B cell (primary cell): Measurements from ENCODE around the gene TBC1D22A. TPM values are rescaled to one million over a fixed set of nuclear protein-coding genes. Genes with fewer than 3 reads are reported as not detected.

Experiments used
- ATAC-seq: fragments of 200-7000 bp; cut with Tn5 transposase; one replicate; pipeline ENCODE4 v1.10.0; 2021; ENCODE audit warnings: low read depth, mild to moderate bottlenecking, moderate number of reproducible peaks, moderate library complexity
- CTCF ChIA-PET: fragments of 350-600 bp; sonication (Branson Sonifier 250); formaldehyde crosslinking; loops from one replicate; lab custom pipeline; 2021; ENCODE audit warnings: antibody characterized with exemption, inconsistent platforms; lab: Charles Lee
- POLR2A ChIA-PET: fragments of 350-600 bp; sonication (Branson Sonifier 250); formaldehyde crosslinking; loops from one replicate; lab custom pipeline; 2021; ENCODE audit warnings: antibody characterized with exemption; lab: Charles Lee
- DNase-seq: peaks from one replicate; pipeline ENCODE4 v3.0.0; 2013
- H2AFZ ChIP-seq: 2 replicates; pipeline ENCODE4 v1.6.1; 2012; ENCODE audit warnings: mild to moderate bottlenecking, low read depth, low read length; ENCODE audit not compliant: insufficient read depth, poor library complexity, severe bottlenecking
- H3K27ac ChIP-seq, 2 donors: 1 replicate in 1 of 2; 2 replicates in 1 of 2; pipeline ENCODE4 v1.5.1; 2012 to 2013; ENCODE audit warnings: low read length in 2 of 2, mild to moderate bottlenecking in 2 of 2, moderate library complexity in 1 of 2
- H3K27me3 ChIP-seq, 4 experiments: fragments of 200-600 bp in 1 of 4; sonication (generic) in 1 of 4; replicated peaks in 1 of 4; 1 replicate in 2 of 4; 2 replicates in 2 of 4; pipeline versions ENCODE4 v1.6.1 to v1.7.0; 2013 to 2016; ENCODE audit warnings: low read length in 3 of 4, mild to moderate bottlenecking in 2 of 4, mixed read lengths in 1 of 4, moderate library complexity in 1 of 4; ENCODE audit not compliant: insufficient read depth in 4 of 4, control insufficient read depth in 3 of 4; ENCODE audit errors: control extremely low read depth in 1 of 4
- H3K36me3 ChIP-seq, 2 experiments: replicated peaks in 1 of 2; 1 replicate in 1 of 2; 2 replicates in 1 of 2; pipeline versions ENCODE4 v1.6.1 to v1.7.1; 2013; ENCODE audit warnings: low read length in 1 of 2; ENCODE audit not compliant: insufficient read depth in 2 of 2, control insufficient read depth in 1 of 2; ENCODE audit errors: control extremely low read depth in 1 of 2, extremely low read depth in 1 of 2
- H3K4me1 ChIP-seq, 2 donors: fragments of 200-600 bp in 1 of 2; sonication (generic) in 1 of 2; 1 replicate in 1 of 2; 2 replicates in 1 of 2; pipeline versions ENCODE4 v1.5.1 to v1.6.1; 2013 to 2017; ENCODE audit warnings: low read length in 2 of 2; ENCODE audit not compliant: control insufficient read depth in 2 of 2, insufficient read depth in 2 of 2
- H3K4me2 ChIP-seq: replicated peaks from 2 replicates; pipeline ENCODE3; 2012; ENCODE audit warnings: mild to moderate bottlenecking, low read depth, low read length; ENCODE audit not compliant: poor library complexity, severe bottlenecking
- H3K4me3 ChIP-seq, 5 experiments: fragments of 200-600 bp in 1 of 5; sonication (generic) in 1 of 5; 1 replicate in 3 of 5; 2 replicates in 2 of 5; pipeline versions ENCODE4 v1.5.1 to v1.7.0; 2011 to 2016; ENCODE audit warnings: low read length in 4 of 5, mild to moderate bottlenecking in 4 of 5, low read depth in 2 of 5, control low read depth in 1 of 5, moderate library complexity in 1 of 5; ENCODE audit not compliant: insufficient read depth in 1 of 5; ENCODE audit errors: control extremely low read depth in 1 of 5, extremely low read depth in 1 of 5
- H3K79me2 ChIP-seq: fragments of 200-600 bp; sonication (generic); one replicate; pipeline ENCODE4 v1.6.0; 2016; ENCODE audit warnings: low read length; ENCODE audit not compliant: control insufficient read depth, insufficient read depth
- H3K9ac ChIP-seq: fragments of 200-600 bp; sonication (generic); 2 replicates; pipeline ENCODE4 v1.6.1; 2017; ENCODE audit warnings: mild to moderate bottlenecking, low read length, moderate library complexity
- H3K9me3 ChIP-seq, 3 donors: one replicate each; pipeline versions ENCODE4 v1.6.1 to v1.7.1; 2013; ENCODE audit warnings: low read length in 2 of 3; ENCODE audit not compliant: control insufficient read depth in 2 of 3, insufficient read depth in 1 of 3; ENCODE audit errors: control extremely low read depth in 1 of 3
- H4K20me1 ChIP-seq: 2 replicates; pipeline ENCODE4 v1.6.0; 2012; ENCODE audit warnings: mild to moderate bottlenecking, low read length; ENCODE audit not compliant: insufficient read depth, control insufficient read depth, poor library complexity, severe bottlenecking
- H3K27ac Mint-ChIP-seq: one replicate; pipeline ENCODE4 v1.8.0; 2021; ENCODE audit warnings: mixed read lengths
- H3K27me3 Mint-ChIP-seq: one replicate; pipeline ENCODE4 v1.8.0; 2021; ENCODE audit warnings: mixed read lengths
- H3K4me1 Mint-ChIP-seq: one replicate; pipeline ENCODE4 v1.8.0; 2021; ENCODE audit warnings: mixed read lengths
- H3K4me3 Mint-ChIP-seq: one replicate; pipeline ENCODE4 v1.8.0; 2021; ENCODE audit warnings: mixed read lengths
- H3K9me3 Mint-ChIP-seq: one replicate; pipeline ENCODE4 v1.8.0; 2022; ENCODE audit warnings: mixed read lengths; ENCODE audit not compliant: insufficient read depth
- CTCF ChIP-seq: fragments of 200-600 bp; IDR thresholded peaks from one replicate; pipeline ENCODE4 v1.8.0; 2022; ENCODE audit warnings: antibody characterized with exemption, mild to moderate bottlenecking
- EZH2 ChIP-seq: IDR thresholded peaks from 2 replicates; pipeline ENCODE4 v1.6.1; 2012; ENCODE audit warnings: borderline replicate concordance, low read depth, mild to moderate bottlenecking, moderate library complexity, low read length; ENCODE audit not compliant: insufficient read depth, poor library complexity, severe bottlenecking
- WGBS: methylation state at CpG from one replicate; pipeline ENCODE4 v1.1.5; 2013; ENCODE audit warnings: missing lambda C conversion rate; ENCODE audit not compliant: insufficient coverage; 5-methylcytosine and 5-hydroxymethylcytosine counted together
- intact Hi-C: fragments of 100-400 bp; cut with micrococcal nuclease; formaldehyde crosslinking; loops from one replicate; pipeline ENCODE4 v1.10.0; 2022
- polyA plus RNA-seq: library from polyadenylated mRNA; depleted of rRNA; stranded (reverse); fragments of >200 nt; gene quantifications from 2 replicates; pipeline ENCODE4 v1.2.3, GENCODE V29; 2012
- total RNA-seq, 2 donors: library from RNA; stranded (reverse); fragments of 120-200 nt in 1 of 2; gene quantifications; 1 replicate in 1 of 2; 2 replicates in 1 of 2; pipeline versions ENCODE4 v1.2.3 to v1.2.4, GENCODE V29; 2013 to 2022

Gene TBC1D22A
- total and polyA plus RNA-seq, 2 donors (not counting 1 experiment from before 2014, with no cell fraction given): 73.8 to 128 TPM

GRCh38 chr22:47009304-47010101 lies 247.1 kb downstream of the TBC1D22A start:
- Histone ChIP-seq H4K20me1 (peaks cover 100% of the 10 kb centered on the region), H3K4me3 (no peak overlapping the region), H3K79me2 (peaks cover 100% of the 10 kb centered on the region), H3K4me2 (no peak overlapping the region), H3K27ac (no peak overlapping the region), H3K36me3 (peaks cover 7 to 71% of the 10 kb centered on the region in 2 experiments), H3K9me3 (peaks cover 0 to 3% (median 0%) of the 10 kb centered on the region in 3 donors), H2AFZ (no peak overlapping the region), H3K4me1 (no peaks in the 10 kb centered on the region), H3K27me3 (no peaks in the 10 kb centered on the region), H3K9ac (no peak overlapping the region)
- no peak for ATAC-seq
- no peaks in the 10 kb centered on the region for H3K9me3 Mint-ChIP-seq
- H3K27ac Mint-ChIP-seq: no peak overlapping the region
- intact Hi-C loops: no loop called here
- ChIA-PET POLR2A (no interaction called here), CTCF (no interaction called here)
- H3K27me3 Mint-ChIP-seq: no peaks in the 10 kb centered on the region
- 96% methylated on average over 4 of the region's 8 CpGs for WGBS
- DNase-seq: no peak
- peaks cover 14% of the 10 kb centered on the region for H3K4me1 Mint-ChIP-seq
- no peak for TF ChIP-seq EZH2
- TF ChIP-seq CTCF: no peak
- no peak overlapping the region for H3K4me3 Mint-ChIP-seq

GRCh38 chr22:47010211-47010610 lies 247.8 kb downstream of the TBC1D22A start:
- Histone ChIP-seq H3K9me3 (peaks cover 0 to 3% (median 0%) of the 10 kb centered on the region in 3 donors), H3K27ac (no peak overlapping the region), H3K4me1 (no peaks in the 10 kb centered on the region), H3K4me3 (no peak overlapping the region), H3K27me3 (no peaks in the 10 kb centered on the region), H3K4me2 (no peak overlapping the region), H3K36me3 (peaks cover 6 to 65% of the 10 kb centered on the region in 2 experiments), H4K20me1 (peaks cover 100% of the 10 kb centered on the region), H3K79me2 (peaks cover 100% of the 10 kb centered on the region), H2AFZ (no peak overlapping the region), H3K9ac (no peak overlapping the region)
- peaks cover 14% of the 10 kb centered on the region for H3K4me1 Mint-ChIP-seq
- H3K27me3 Mint-ChIP-seq: no peaks in the 10 kb centered on the region
- intact Hi-C loops: no loop called here
- H3K9me3 Mint-ChIP-seq: no peaks in the 10 kb centered on the region
- TF ChIP-seq CTCF (no peak), EZH2 (no peak)
- WGBS: 100% methylated on average over 9 of the region's 10 CpGs
- no peak overlapping the region for H3K27ac Mint-ChIP-seq
- H3K4me3 Mint-ChIP-seq: no peak overlapping the region
- POLR2A ChIA-PET: no interaction called here
- CTCF ChIA-PET: no interaction called here
- no peak for ATAC-seq
- no peak for DNase-seq
